PC-9 (cell line): Measurements from ENCODE around the gene BICC1. TPM values are rescaled to one million over a fixed set of nuclear protein-coding genes. Genes with fewer than 3 reads are reported as not detected.

Experiments
- BruUV-seq: library from RNA; stranded (reverse); fragments of 400-500 nt; replicated peaks from 2 replicates; lab custom pipeline; 2021; lab: Mats Ljungman, UMichigan
- CTCF ChIA-PET: fragments of 300-600 bp; sonication (Branson Sonifier 250); formaldehyde crosslinking; loops from one replicate; lab custom pipeline; 2022; ENCODE audit warnings: antibody characterized with exemption; lab: Charles Lee
- POLR2A ChIA-PET: fragments of 300-600 bp; sonication (Branson Sonifier 250); formaldehyde crosslinking; loops from one replicate; lab custom pipeline; 2022; ENCODE audit warnings: antibody characterized with exemption; ENCODE audit not compliant: unreplicated experiment; lab: Charles Lee
- DNase-seq, 2 experiments: peaks; one replicate each; pipeline versions ENCODE4 v3.0.0 to v3.0.0-alpha.2; 2015 to 2022; ENCODE audit warnings: mixed read lengths in 1 of 2
- H2AFZ ChIP-seq: fragments of 200-600 bp; sonication (generic); 2 replicates; pipeline ENCODE4 v1.8.1; 2017; ENCODE audit warnings: antibody characterized with exemption
- H3F3A ChIP-seq: fragments of 200-600 bp; sonication (generic); 2 replicates; pipeline ENCODE4 v1.8.1; 2017; ENCODE audit warnings: antibody characterized with exemption, mild to moderate bottlenecking, low read depth; ENCODE audit not compliant: insufficient read depth
- H3K27ac ChIP-seq: fragments of 200-600 bp; sonication (generic); 2 replicates; pipeline ENCODE4 v1.6.1; 2016; ENCODE audit warnings: mixed run types
- H3K27me3 ChIP-seq: fragments of 200-600 bp; sonication (generic); 2 replicates; pipeline ENCODE4 v1.6.1; 2016; ENCODE audit warnings: low read depth, mixed run types; ENCODE audit not compliant: insufficient read depth
- H3K36me3 ChIP-seq: fragments of 200-600 bp; sonication (generic); 2 replicates; pipeline ENCODE4 v1.6.1; 2016; ENCODE audit warnings: low read depth, mixed run types
- H3K4me1 ChIP-seq: fragments of 200-600 bp; sonication (generic); replicated peaks from 2 replicates; pipeline ENCODE4 v1.6.1; 2016; ENCODE audit warnings: mixed run types; ENCODE audit not compliant: insufficient read depth
- H3K4me2 ChIP-seq: fragments of 200-600 bp; sonication (generic); 2 replicates; pipeline ENCODE4 v1.6.1; 2017; ENCODE audit warnings: mixed run types
- H3K4me3 ChIP-seq: fragments of 200-600 bp; sonication (generic); 2 replicates; pipeline ENCODE4 v1.6.1; 2016; ENCODE audit warnings: mixed run types
- H3K79me2 ChIP-seq: fragments of 200-600 bp; sonication (generic); 2 replicates; pipeline ENCODE4 v1.6.1; 2017; ENCODE audit warnings: low read depth, mixed run types
- H3K9me2 ChIP-seq: fragments of 200-600 bp; sonication (generic); 2 replicates; pipeline ENCODE4 v1.8.1; 2017; ENCODE audit warnings: mild to moderate bottlenecking; ENCODE audit not compliant: insufficient read depth
- H3K9me3 ChIP-seq: fragments of 200-600 bp; sonication (generic); 2 replicates; pipeline ENCODE4 v1.8.1; 2016; ENCODE audit warnings: low read depth; ENCODE audit not compliant: insufficient read depth
- H4K20me1 ChIP-seq: fragments of 200-600 bp; sonication (generic); 2 replicates; pipeline ENCODE4 v1.8.1; 2017; ENCODE audit not compliant: insufficient read depth
- EZH2 ChIP-seq: fragments of 200-600 bp; sonication (generic); IDR thresholded peaks from 2 replicates; pipeline ENCODE4 v1.8.0; 2017; ENCODE audit warnings: antibody characterized with exemption, low read depth
- intact Hi-C: fragments of 100-400 bp; cut with micrococcal nuclease; formaldehyde crosslinking; loops from one replicate; pipeline ENCODE4 v1.10.0; 2022; ENCODE audit not compliant: unreplicated experiment
- total RNA-seq: library from RNA; stranded (reverse); gene quantifications from 2 replicates; pipeline ENCODE4 v1.2.3, GENCODE V29; 2021
- TF ChIP-seq, protein P1 (sequence below): fragments of 200-600 bp; sonication (generic); conservative IDR thresholded peaks from 2 replicates; pipeline ENCODE4 v1.6.1; 2017; ENCODE audit warnings: mixed run types, antibody characterized with exemption, mild to moderate bottlenecking, moderate library complexity

Gene BICC1
- total RNA-seq, 1 experiment from 2014 or later = not detected

DNA sequence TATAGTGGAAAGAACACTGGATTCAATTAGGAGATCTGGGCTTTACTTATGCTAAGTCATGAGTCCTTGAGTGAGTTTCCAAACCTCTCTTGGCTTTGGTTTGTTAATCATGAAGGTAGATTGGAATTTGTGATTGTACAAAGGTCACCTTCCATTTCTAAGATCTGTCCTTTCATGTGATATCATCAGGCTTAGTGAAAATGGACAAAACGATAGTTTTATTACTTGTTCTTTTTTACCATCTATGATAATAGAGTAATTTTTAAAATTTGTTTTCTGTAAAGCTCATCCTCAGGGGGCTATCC lies 309.0 kb downstream of the BICC1 start:
- peaks cover 22% of the 10 kb centered on the region for H3K4me1 ChIP-seq
- CTCF ChIA-PET = no interaction called here
- no TSS peak for BruUV-seq

DNA sequence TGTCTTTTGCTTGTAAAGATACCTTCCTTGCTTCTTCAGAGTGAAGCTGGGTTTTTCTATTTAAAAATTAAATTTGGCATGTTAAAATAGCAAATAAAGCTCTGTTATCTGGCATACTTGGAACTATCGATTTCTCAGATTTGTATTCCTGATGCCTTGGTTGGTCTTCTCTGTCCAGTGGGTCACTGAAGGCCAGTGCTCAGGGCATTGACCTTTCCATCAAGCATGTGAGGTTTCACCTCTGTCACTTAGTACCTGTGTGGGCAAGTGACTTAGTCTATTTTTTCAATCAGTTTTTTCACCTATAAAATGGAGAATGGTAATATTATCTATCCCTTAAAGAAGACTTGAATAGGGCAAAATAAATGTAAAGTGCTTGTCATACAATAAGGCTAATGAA lies 311.3 kb downstream of the BICC1 start:
- Histone ChIP-seq H3K79me2 (no peaks in the 10 kb centered on the region), H2AFZ (no peak overlapping the region), H3K9me3 (no peaks in the 10 kb centered on the region; the same call in 1 of the 2 replicates), H3K36me3 (no peaks in the 10 kb centered on the region), H3K4me1 (peaks cover 22% of the 10 kb centered on the region), H3K27ac (no peak overlapping the region), H3F3A (peaks cover 9% of the 10 kb centered on the region; the same call in 1 of the 2 replicates), H3K4me3 (no peak overlapping the region), H4K20me1 (no peaks in the 10 kb centered on the region), H3K9me2 (no peaks in the 10 kb centered on the region), H3K4me2 (no peak overlapping the region), H3K27me3 (no peaks in the 10 kb centered on the region)
- no peak for DNase-seq
- TF ChIP-seq, protein P1, sequence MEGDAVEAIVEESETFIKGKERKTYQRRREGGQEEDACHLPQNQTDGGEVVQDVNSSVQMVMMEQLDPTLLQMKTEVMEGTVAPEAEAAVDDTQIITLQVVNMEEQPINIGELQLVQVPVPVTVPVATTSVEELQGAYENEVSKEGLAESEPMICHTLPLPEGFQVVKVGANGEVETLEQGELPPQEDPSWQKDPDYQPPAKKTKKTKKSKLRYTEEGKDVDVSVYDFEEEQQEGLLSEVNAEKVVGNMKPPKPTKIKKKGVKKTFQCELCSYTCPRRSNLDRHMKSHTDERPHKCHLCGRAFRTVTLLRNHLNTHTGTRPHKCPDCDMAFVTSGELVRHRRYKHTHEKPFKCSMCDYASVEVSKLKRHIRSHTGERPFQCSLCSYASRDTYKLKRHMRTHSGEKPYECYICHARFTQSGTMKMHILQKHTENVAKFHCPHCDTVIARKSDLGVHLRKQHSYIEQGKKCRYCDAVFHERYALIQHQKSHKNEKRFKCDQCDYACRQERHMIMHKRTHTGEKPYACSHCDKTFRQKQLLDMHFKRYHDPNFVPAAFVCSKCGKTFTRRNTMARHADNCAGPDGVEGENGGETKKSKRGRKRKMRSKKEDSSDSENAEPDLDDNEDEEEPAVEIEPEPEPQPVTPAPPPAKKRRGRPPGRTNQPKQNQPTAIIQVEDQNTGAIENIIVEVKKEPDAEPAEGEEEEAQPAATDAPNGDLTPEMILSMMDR = no peak
- TF ChIP-seq EZH2 = no peak
- ChIA-PET CTCF (no interaction called here), POLR2A (no interaction called here)
- intact Hi-C loops = no loop called here
- no TSS peak for BruUV-seq

More for the DNA sequence above, 309.0 kb downstream of the BICC1 start:
- POLR2A ChIA-PET = interaction anchor here (0.6 kb wide), 1 partner anchor 18 kb away, joined by 3 read pairs; no protein-coding TSS in a partner anchor
- Histone ChIP-seq H3K79me2 (no peaks in the 10 kb centered on the region), H4K20me1 (no peaks in the 10 kb centered on the region), H3K27me3 (no peaks in the 10 kb centered on the region), H3K4me2 (peak overlapping the region; percentile 28; the same call in 1 of the 2 replicates), H3K9me2 (no peaks in the 10 kb centered on the region), H3K36me3 (no peaks in the 10 kb centered on the region), H3F3A (peaks cover 9% of the 10 kb centered on the region; the same call in 1 of the 2 replicates), H3K9me3 (no peaks in the 10 kb centered on the region; the same call in 1 of the 2 replicates), H3K27ac (no peak overlapping the region), H2AFZ (no peak overlapping the region), H3K4me3 (no peak overlapping the region)
- intact Hi-C loops = loop anchor here (1.0 kb wide), 1 partner anchor 35 kb away; no protein-coding TSS in a partner anchor
- peak in 1 of 2 experiments; percentile 44 for DNase-seq
- TF ChIP-seq, protein P1 = no peak
- TF ChIP-seq EZH2 = no peak

DNA sequence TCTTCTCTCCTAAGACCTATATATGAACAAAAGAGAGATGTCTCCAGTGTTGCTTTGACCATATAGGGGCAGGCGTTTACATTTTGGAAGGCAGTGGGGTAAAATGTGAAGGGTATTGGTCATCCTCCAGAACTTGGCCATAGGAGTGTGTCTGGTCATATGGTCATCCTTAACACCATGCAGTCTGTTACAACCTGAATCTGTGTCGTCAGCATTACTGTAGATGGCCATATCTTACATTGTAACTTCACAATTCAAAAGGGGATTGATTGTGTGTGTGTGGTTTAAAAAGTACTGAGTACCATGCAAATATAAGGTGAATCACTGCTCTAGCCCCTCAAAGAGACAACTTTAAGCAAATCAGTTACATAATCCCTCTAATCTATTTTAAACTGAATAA lies 311.7 kb downstream of the BICC1 start:
- no peaks in the 10 kb centered on the region; the same call in 1 of the 2 replicates for H3K9me3 ChIP-seq
- no TSS peak for BruUV-seq
- peaks cover 9% of the 10 kb centered on the region; the same call in 1 of the 2 replicates for H3F3A ChIP-seq
- no peak overlapping the region for H3K4me3 ChIP-seq
- no peak overlapping the region for H3K27ac ChIP-seq
- ChIA-PET POLR2A (no interaction called here), CTCF (no interaction called here)
- no peak for DNase-seq
- H3K4me1 ChIP-seq = peaks cover 22% of the 10 kb centered on the region
- intact Hi-C loops = no loop called here
- no peaks in the 10 kb centered on the region for H3K36me3 ChIP-seq
- H3K9me2 ChIP-seq = no peaks in the 10 kb centered on the region
- no peaks in the 10 kb centered on the region for H4K20me1 ChIP-seq
- no peaks in the 10 kb centered on the region for H3K27me3 ChIP-seq
- no peak overlapping the region for H3K4me2 ChIP-seq
- TF ChIP-seq, protein P1 = no peak
- TF ChIP-seq EZH2 = no peak
- no peaks in the 10 kb centered on the region for H3K79me2 ChIP-seq
- no peak overlapping the region for H2AFZ ChIP-seq
